PC-3 (cell line): ENCODE results near the gene LUC7L. TPM values are rescaled to one million over a fixed set of nuclear protein-coding genes. Genes with fewer than 3 reads are reported as not detected.
"Not testable (repeated sequence)": the region's sequence is repeated elsewhere in the genome, so short reads cannot be mapped to it uniquely, and the experiment has no call there.

ENCODE experiments used
- ATAC-seq: fragments of 200-7000 bp; cut with Tn5 transposase; 2 replicates; pipeline ENCODE4 v1.9.1; 2020; ENCODE audit warnings: mild to moderate bottlenecking, moderate library complexity
- BruUV-seq: library from RNA; stranded (reverse); fragments of 400-500 nt; replicated peaks from 2 replicates; lab custom pipeline; 2021; lab: Mats Ljungman, UMichigan
- CTCF ChIA-PET: fragments of 300-600 bp; sonication (Branson Sonifier 250); formaldehyde crosslinking; loops from one replicate; lab custom pipeline; 2022; ENCODE audit warnings: antibody characterized with exemption; lab: Charles Lee
- POLR2A ChIA-PET: fragments of 300-600 bp; sonication (Branson Sonifier 250); formaldehyde crosslinking; loops from one replicate; lab custom pipeline; 2022; ENCODE audit warnings: antibody characterized with exemption; ENCODE audit not compliant: unreplicated experiment; lab: Charles Lee
- DNase-seq: peaks from one replicate; pipeline ENCODE4 v3.0.0-alpha.2; 2015
- H2AFZ ChIP-seq: fragments of 300-600 bp; sonication (generic); 2 replicates; pipeline ENCODE4 v1.6.0; 2016; ENCODE audit warnings: antibody characterized with exemption, low read length
- H3F3A ChIP-seq: fragments of 300-600 bp; sonication (generic); one replicate; pipeline ENCODE4 v1.6.0; 2017; ENCODE audit warnings: antibody characterized with exemption, low read length, control low read depth, mild to moderate bottlenecking; ENCODE audit not compliant: unreplicated experiment
- H3K27ac ChIP-seq: fragments of 300-600 bp; sonication (generic); 2 replicates; pipeline ENCODE4 v1.5.1; 2016; ENCODE audit warnings: mild to moderate bottlenecking, low read length
- H3K27me3 ChIP-seq: fragments of 300-600 bp; sonication (generic); 2 replicates; pipeline ENCODE4 v1.6.1; 2016; ENCODE audit warnings: low read length, mixed read lengths
- H3K36me3 ChIP-seq: fragments of 300-600 bp; sonication (generic); 2 replicates; pipeline ENCODE4 v1.6.1; 2016; ENCODE audit warnings: low read depth, mixed run types, low read length, mixed read lengths
- H3K4me1 ChIP-seq: fragments of 300-600 bp; sonication (generic); 2 replicates; pipeline ENCODE4 v1.5.1; 2016; ENCODE audit warnings: low read length; ENCODE audit not compliant: insufficient read depth
- H3K4me2 ChIP-seq: fragments of 300-600 bp; sonication (generic); 2 replicates; pipeline ENCODE4 v1.6.0; 2016; ENCODE audit warnings: low read length
- H3K4me3 ChIP-seq: fragments of 300-600 bp; sonication (generic); 2 replicates; pipeline ENCODE4 v1.5.1; 2016; ENCODE audit warnings: mild to moderate bottlenecking, low read length, mixed read lengths
- H3K79me2 ChIP-seq: fragments of 300-600 bp; sonication (generic); 2 replicates; pipeline ENCODE4 v1.6.1; 2017; ENCODE audit warnings: low read length, mixed read lengths
- H3K9ac ChIP-seq: fragments of 300-600 bp; sonication (generic); 2 replicates; pipeline ENCODE4 v1.6.0; 2016; ENCODE audit warnings: mild to moderate bottlenecking, low read length
- H3K9me2 ChIP-seq: fragments of 300-600 bp; sonication (generic); replicated peaks from 2 replicates; pipeline ENCODE4 v1.6.1; 2016; ENCODE audit warnings: mixed run types, low read length, mixed read lengths
- H3K9me3 ChIP-seq: fragments of 300-600 bp; sonication (generic); 2 replicates; pipeline ENCODE4 v1.6.1; 2016; ENCODE audit warnings: low read length, mixed read lengths
- H4K20me1 ChIP-seq: fragments of 300-600 bp; sonication (generic); 2 replicates; pipeline ENCODE4 v1.6.1; 2016; ENCODE audit warnings: low read length, mixed read lengths
- CTCF ChIP-seq: fragments of 300-600 bp; sonication (generic); conservative IDR thresholded peaks from 2 replicates; pipeline ENCODE4 v1.5.1; 2017; ENCODE audit warnings: antibody characterized with exemption, low read depth, mild to moderate bottlenecking, low read length
- EZH2 ChIP-seq: fragments of 300-600 bp; sonication (generic); IDR thresholded peaks from one replicate; pipeline ENCODE4 v1.6.1; 2017; ENCODE audit warnings: antibody characterized with exemption, mild to moderate bottlenecking, low read length; ENCODE audit not compliant: unreplicated experiment
- EZH2phosphoT487 ChIP-seq: fragments of 300-600 bp; sonication (generic); IDR thresholded peaks from 2 replicates; pipeline ENCODE4 v1.6.1; 2018; ENCODE audit warnings: mild to moderate bottlenecking, antibody characterized with exemption, low read length, borderline replicate concordance
- intact Hi-C: fragments of 100-400 bp; cut with micrococcal nuclease; formaldehyde crosslinking; loops from 2 replicates; pipeline ENCODE4 v1.9.0; 2023
- total RNA-seq: library from RNA; depleted of rRNA; stranded (reverse); fragments of >200 nt; gene quantifications from 2 replicates; pipeline ENCODE4 v1.2.3, GENCODE V29; 2014

The LUC7L gene
- total RNA-seq, 1 experiment from 2014 or later, result 46.0 TPM

GRCh38 chr16:268141-269053 lies 39.1 kb upstream of the LUC7L start:
- intact Hi-C loops, result no loop called here
- no peaks in the 10 kb centered on the region for H3K4me1 ChIP-seq
- ChIA-PET POLR2A (no interaction called here), CTCF (no interaction called here)
- H3K9ac ChIP-seq, result no peak overlapping the region
- no peak for DNase-seq
- H3K4me2 ChIP-seq, result peak overlapping the region; percentile 16; the same call in 1 of the 2 replicates
- H3K79me2 ChIP-seq, result no peaks in the 10 kb centered on the region
- H3F3A ChIP-seq, result no peaks in the 10 kb centered on the region
- H3K36me3 ChIP-seq, result no peaks in the 10 kb centered on the region
- TF ChIP-seq EZH2phosphoT487, result no peak
- no peak for TF ChIP-seq CTCF
- no peak for TF ChIP-seq EZH2
- no peaks in the 10 kb centered on the region for H3K9me2 ChIP-seq
- no peak for ATAC-seq
- no peak overlapping the region for H2AFZ ChIP-seq
- H3K4me3 ChIP-seq, result no peak overlapping the region
- no peaks in the 10 kb centered on the region for H3K9me3 ChIP-seq
- H4K20me1 ChIP-seq, result no peaks in the 10 kb centered on the region
- no TSS peak for BruUV-seq
- H3K27ac ChIP-seq, result no peak overlapping the region
- H3K27me3 ChIP-seq, result no peaks in the 10 kb centered on the region

GRCh38 chr16:267562-267961 lies 38.3 kb upstream of the LUC7L start:
- H3K27ac ChIP-seq, H2AFZ ChIP-seq, BruUV-seq, H3K79me2 ChIP-seq, intact Hi-C loops, H3K36me3 ChIP-seq, H3K9me2 ChIP-seq, H3K4me3 ChIP-seq, POLR2A ChIA-PET, H4K20me1 ChIP-seq, H3F3A ChIP-seq, H3K4me2 ChIP-seq, H3K4me1 ChIP-seq, ATAC-seq, H3K9ac ChIP-seq, H3K27me3 ChIP-seq, CTCF ChIA-PET, H3K9me3 ChIP-seq, DNase-seq: not testable (repeated sequence)

- H3K27me3 ChIP-seq, result no peaks in the 10 kb centered on the region
- POLR2A ChIA-PET, result no interaction called here
- TF ChIP-seq EZH2 (no peak), EZH2phosphoT487 (no peak), CTCF (no peak)
- no peak overlapping the region for H3K4me2 ChIP-seq
- no peaks in the 10 kb centered on the region for H4K20me1 ChIP-seq
- no peak for ATAC-seq
- CTCF ChIA-PET, result no interaction called here
- H3K9me2 ChIP-seq, result no peaks in the 10 kb centered on the region
- intact Hi-C loops, result no loop called here
- H3F3A ChIP-seq, result no peaks in the 10 kb centered on the region
- H3K79me2 ChIP-seq, result no peaks in the 10 kb centered on the region
- H3K4me3 ChIP-seq, result no peak overlapping the region
- H3K9me3 ChIP-seq, result no peaks in the 10 kb centered on the region
- no peaks in the 10 kb centered on the region for H3K36me3 ChIP-seq
- no peak overlapping the region for H3K9ac ChIP-seq
- no peaks in the 10 kb centered on the region for H3K4me1 ChIP-seq
- no peak for DNase-seq
- no peak overlapping the region for H3K27ac ChIP-seq
- H2AFZ ChIP-seq, result no peak overlapping the region
- no TSS peak for BruUV-seq
These were observed 37.3 kb upstream of the LUC7L start for GRCh38 chr16:266258-267164.
